NOMO-1 treated with DMSO at 0.1 percent for 48 hours (cell line): ENCODE measurements around the gene KCNIP4.
"Not testable (repeated sequence)": the region's sequence is repeated elsewhere in the genome, so short reads cannot be mapped to it uniquely, and the experiment has no call there.

Experiments
- DNase-seq: peaks from one replicate; lab custom pipeline; 2025; ENCODE audit not compliant: unreplicated experiment; lab: John Stamatoyannopoulos, UW

KCNIP4 gene

GRCh38 chr4:20813700-20814099 is 1134.9 kb downstream of the KCNIP4 start:
- no peak for DNase-seq

- DNase-seq: no peak
These were observed 1138.8 kb downstream of the KCNIP4 start for GRCh38 chr4:20809812-20810211.

GRCh38 chr4:20805716-20806115 is 1142.9 kb downstream of the KCNIP4 start:
- no peak for DNase-seq

- DNase-seq: no peak
These were observed 1160.5 kb downstream of the KCNIP4 start for GRCh38 chr4:20787940-20788665.

- not testable (repeated sequence) for DNase-seq
These were observed 1165.4 kb downstream of the KCNIP4 start for GRCh38 chr4:20783134-20783533.

GRCh38 chr4:20778896-20779295 is 1169.7 kb downstream of the KCNIP4 start:
- DNase-seq: no peak

- peak; percentile 36 for DNase-seq
These were observed 1175.2 kb downstream of the KCNIP4 start for GRCh38 chr4:20773144-20773997.

GRCh38 chr4:20764366-20764992 is 1184.1 kb downstream of the KCNIP4 start:
- no peak for DNase-seq

- no peak for DNase-seq
These were observed 1186.7 kb downstream of the KCNIP4 start for GRCh38 chr4:20761826-20762225.

- no peak for DNase-seq
These were observed 1187.2 kb downstream of the KCNIP4 start for GRCh38 chr4:20761382-20761781.

GRCh38 chr4:20760053-20760452 is 1188.5 kb downstream of the KCNIP4 start:
- no peak for DNase-seq

- no peak for DNase-seq
These were observed 1194.5 kb downstream of the KCNIP4 start for GRCh38 chr4:20754036-20754435.

- DNase-seq: no peak
These were observed 1195.9 kb downstream of the KCNIP4 start for GRCh38 chr4:20752641-20753040.

GRCh38 chr4:20746000-20746399 is 1202.6 kb downstream of the KCNIP4 start:
- DNase-seq: not testable (repeated sequence)

- no peak for DNase-seq
These were observed 1212.6 kb downstream of the KCNIP4 start for GRCh38 chr4:20735931-20736330.

- DNase-seq: no peak
These were observed 1223.7 kb downstream of the KCNIP4 start for GRCh38 chr4:20724915-20725314.

- DNase-seq: no peak
These were observed 1225.1 kb downstream of the KCNIP4 start for GRCh38 chr4:20723463-20723862.

- DNase-seq: no peak
These were observed 1225.6 kb downstream of the KCNIP4 start for GRCh38 chr4:20723019-20723418.

GRCh38 chr4:20711335-20711734 is 1237.2 kb downstream of the KCNIP4 start:
- DNase-seq: no peak

GRCh38 chr4:20700007-20700761 is 1248.4 kb downstream of the KCNIP4 start, which contains the start of gene PACRGL:
TSS of gene PACRGL (plus strand) at chr4:20700458. CDS start at chr4:20704482, 4,024 bp downstream.
- peak; percentile 95 for DNase-seq

- no peak for DNase-seq
These were observed 1249.8 kb downstream of the KCNIP4 start for GRCh38 chr4:20698820-20699219.
